Measurements from ENCODE around the gene POTEC.
A peak's percentile ranks its signal among the peaks of the same experiment; 100 is the strongest.
"Not testable (repeated sequence)": the region's sequence is repeated elsewhere in the genome, so short reads cannot be mapped to it uniquely, and the experiment has no call there.

The POTEC gene

GRCh38 chr18:14543446-14543964, at the start of gene POTEC:
Gene POTEC, minus strand, starts transcription at chr18:14543600. Its CDS starts 454 bp downstream, at chr18:14543146.
- DNase-seq = not testable (repeated sequence)

- no peak for DNase-seq
These were observed 34.6 kb upstream of the POTEC start for GRCh38 chr18:14577971-14578370.

- not testable (repeated sequence) for DNase-seq
These were observed 16.1 kb upstream of the POTEC start for GRCh38 chr18:14559502-14559901.

GRCh38 chr18:14531659-14532058, 11.7 kb downstream of the POTEC start:
- peak; percentile 46 for DNase-seq

GRCh38 chr18:14510707-14511106, 32.7 kb downstream of the POTEC start:
- peak; percentile 37 for DNase-seq

- DNase-seq = not testable (repeated sequence)
These were observed 39.7 kb downstream of the POTEC start for GRCh38 chr18:14503691-14504090.

- not testable (repeated sequence) for DNase-seq
These were observed 41.5 kb downstream of the POTEC start for GRCh38 chr18:14501894-14502293.

- DNase-seq = not testable (repeated sequence)
These were observed 54.0 kb downstream of the POTEC start for GRCh38 chr18:14489256-14490014.

- DNase-seq = not testable (repeated sequence)
These were observed 54.6 kb downstream of the POTEC start for GRCh38 chr18:14488789-14489188.

- DNase-seq = not testable (repeated sequence)
These were observed 56.3 kb downstream of the POTEC start for GRCh38 chr18:14486926-14487580.

GRCh38 chr18:14479076-14479475, 64.3 kb downstream of the POTEC start:
- not testable (repeated sequence) for DNase-seq

GRCh38 chr18:14475520-14475919, 67.9 kb downstream of the POTEC start:
- not testable (repeated sequence) for DNase-seq

GRCh38 chr18:14474752-14475151, 68.6 kb downstream of the POTEC start:
- DNase-seq = not testable (repeated sequence)

- not testable (repeated sequence) for DNase-seq
These were observed 69.2 kb downstream of the POTEC start for GRCh38 chr18:14474007-14474720.

GRCh38 chr18:14473250-14474006, 70.0 kb downstream of the POTEC start:
- DNase-seq = not testable (repeated sequence)

- peak; percentile 83 for DNase-seq
These were observed 72.1 kb downstream of the POTEC start for GRCh38 chr18:14471286-14471685.

- not testable (repeated sequence) for DNase-seq
These were observed 73.0 kb downstream of the POTEC start for GRCh38 chr18:14470446-14470845.

GRCh38 chr18:14470046-14470445, 73.4 kb downstream of the POTEC start:
- peak; percentile 7 for DNase-seq

GRCh38 chr18:14465989-14466388, 77.4 kb downstream of the POTEC start:
- not testable (repeated sequence) for DNase-seq

Measured in OCI-M1 (cell line).